ENCODE results near the gene PRKCH. TPM values are rescaled to one million over a fixed set of nuclear protein-coding genes. Genes with fewer than 3 reads are reported as not detected.

PRKCH gene
- total RNA-seq, 1 donor from 2014 or later: 74.4 TPM

DNA sequence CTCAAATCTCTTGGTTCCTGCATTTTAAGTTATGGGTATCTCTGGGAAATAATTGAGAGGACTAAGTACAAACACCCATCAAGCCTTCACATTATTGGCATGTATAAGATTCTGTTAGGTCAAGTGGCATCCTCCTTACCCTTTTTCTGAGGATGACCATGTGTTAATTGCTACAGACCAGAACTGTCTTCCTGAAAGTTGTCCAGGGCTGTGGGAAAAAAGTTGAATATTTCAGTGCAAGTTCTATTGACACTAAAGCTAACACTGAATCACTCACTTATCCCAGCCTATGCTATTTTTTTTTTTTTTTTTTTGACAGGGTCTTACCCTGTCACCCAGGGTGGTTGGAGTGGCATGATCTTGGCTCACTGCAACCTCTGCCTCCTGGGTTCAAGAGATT, 243.8 kb downstream of the PRKCH start:
- Histone ChIP-seq H3K36me3 (no peaks in the 10 kb centered on the region), H3K27me3 (no peaks in the 10 kb centered on the region), H3K27ac (no peak overlapping the region), H3K9me3 (no peaks in the 10 kb centered on the region), H3K4me1 (peaks cover 61% of the 10 kb centered on the region), H3K4me3 (no peak overlapping the region)
- DNase-seq (no peak), ATAC-seq (no peak)
- intact Hi-C loops (cut with DNase I): no loop called here
- TF ChIP-seq, protein P1, sequence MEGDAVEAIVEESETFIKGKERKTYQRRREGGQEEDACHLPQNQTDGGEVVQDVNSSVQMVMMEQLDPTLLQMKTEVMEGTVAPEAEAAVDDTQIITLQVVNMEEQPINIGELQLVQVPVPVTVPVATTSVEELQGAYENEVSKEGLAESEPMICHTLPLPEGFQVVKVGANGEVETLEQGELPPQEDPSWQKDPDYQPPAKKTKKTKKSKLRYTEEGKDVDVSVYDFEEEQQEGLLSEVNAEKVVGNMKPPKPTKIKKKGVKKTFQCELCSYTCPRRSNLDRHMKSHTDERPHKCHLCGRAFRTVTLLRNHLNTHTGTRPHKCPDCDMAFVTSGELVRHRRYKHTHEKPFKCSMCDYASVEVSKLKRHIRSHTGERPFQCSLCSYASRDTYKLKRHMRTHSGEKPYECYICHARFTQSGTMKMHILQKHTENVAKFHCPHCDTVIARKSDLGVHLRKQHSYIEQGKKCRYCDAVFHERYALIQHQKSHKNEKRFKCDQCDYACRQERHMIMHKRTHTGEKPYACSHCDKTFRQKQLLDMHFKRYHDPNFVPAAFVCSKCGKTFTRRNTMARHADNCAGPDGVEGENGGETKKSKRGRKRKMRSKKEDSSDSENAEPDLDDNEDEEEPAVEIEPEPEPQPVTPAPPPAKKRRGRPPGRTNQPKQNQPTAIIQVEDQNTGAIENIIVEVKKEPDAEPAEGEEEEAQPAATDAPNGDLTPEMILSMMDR (IDR thresholded peaks at IDR 0.05): no peak

GRCh38 chr14:61565836-61566536, 244.6 kb downstream of the PRKCH start:
- no peaks in the 10 kb centered on the region for H3K9me3 ChIP-seq
- H3K4me3 ChIP-seq: no peak overlapping the region
- no peaks in the 10 kb centered on the region for H3K27me3 ChIP-seq
- ATAC-seq: no peak
- intact Hi-C loops (cut with DNase I): no loop called here
- H3K4me1 ChIP-seq: peaks cover 68% of the 10 kb centered on the region
- no peak for DNase-seq
- H3K27ac ChIP-seq: no peak overlapping the region
- TF ChIP-seq, protein P1 (IDR thresholded peaks at IDR 0.05): no peak
- no peaks in the 10 kb centered on the region for H3K36me3 ChIP-seq

DNA sequence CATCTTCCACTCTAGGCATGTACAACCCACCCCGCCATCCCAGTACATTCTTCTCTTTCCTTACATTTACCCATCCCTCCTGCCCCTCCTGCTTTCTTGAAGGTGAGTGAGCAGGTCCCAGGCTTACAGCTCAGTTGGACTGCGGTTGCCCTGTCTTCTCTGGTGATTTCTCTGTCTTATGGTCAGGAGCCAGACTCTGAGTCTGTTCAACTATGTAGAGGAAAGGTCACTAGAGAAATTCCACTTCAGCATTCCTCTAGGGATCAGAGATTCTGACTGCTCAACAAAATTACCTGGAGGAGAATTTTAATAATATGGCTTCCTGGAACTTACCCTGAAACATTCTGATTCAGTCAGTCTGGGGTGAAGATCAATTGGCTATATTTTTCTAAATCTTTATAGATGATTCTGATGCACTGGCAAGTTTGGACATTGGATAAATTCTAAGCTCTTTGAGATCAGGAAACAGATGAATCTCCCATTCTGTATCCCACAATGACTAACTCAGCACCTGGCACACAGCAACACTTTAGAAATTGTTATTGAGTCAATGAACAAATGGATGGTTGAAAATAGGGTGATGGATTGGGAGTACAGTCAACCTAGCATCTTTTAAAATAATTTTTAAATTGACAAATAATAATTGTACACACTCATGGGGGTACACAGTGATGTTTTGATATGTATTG, 245.3 kb downstream of the PRKCH start:
- TF ChIP-seq, protein P1 (IDR thresholded peaks at IDR 0.05): no peak
- H3K27me3 ChIP-seq: no peaks in the 10 kb centered on the region
- H3K27ac ChIP-seq: no peak overlapping the region
- H3K4me3 ChIP-seq: no peak overlapping the region
- H3K4me1 ChIP-seq: peaks cover 61% of the 10 kb centered on the region
- ATAC-seq: no peak
- H3K9me3 ChIP-seq: no peaks in the 10 kb centered on the region
- no peaks in the 10 kb centered on the region for H3K36me3 ChIP-seq
- no peak for DNase-seq
- intact Hi-C loops (cut with DNase I): no loop called here

DNA sequence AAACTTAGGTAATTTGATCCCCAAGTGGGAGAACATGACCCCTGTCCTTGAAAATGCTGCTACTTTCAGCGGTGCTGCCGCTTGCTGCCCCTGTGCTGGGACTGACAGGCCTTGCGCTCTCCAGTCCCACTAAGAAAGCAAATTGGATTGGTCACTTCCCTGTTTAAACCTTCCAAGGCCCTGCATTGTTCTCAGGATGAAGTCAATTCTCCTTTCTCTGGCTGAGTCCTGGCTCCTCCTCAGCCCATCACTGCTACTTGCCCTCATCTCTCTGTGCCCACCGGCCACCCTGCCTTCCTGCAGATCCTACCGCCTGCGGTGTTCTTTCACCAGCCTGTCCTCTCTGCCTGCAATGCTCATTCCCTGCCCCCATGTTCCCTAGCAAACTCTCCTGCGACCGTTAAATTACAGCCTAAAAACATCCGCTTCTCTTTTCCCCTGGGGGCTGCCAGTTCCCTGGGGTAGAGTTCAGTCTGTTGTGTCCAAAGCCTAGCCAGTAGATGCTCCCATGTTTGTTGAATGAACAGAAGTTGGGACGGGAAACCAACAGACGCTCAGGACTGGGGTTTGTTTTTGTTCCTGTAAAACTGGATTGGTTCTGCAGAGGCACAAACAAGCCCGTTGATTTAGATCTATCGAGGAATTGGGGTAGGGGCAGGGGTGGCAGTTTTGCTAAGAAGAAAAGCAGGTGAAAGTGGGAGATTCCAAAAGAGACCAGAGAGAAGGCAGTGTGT, 246.6 kb downstream of the PRKCH start:
- Histone ChIP-seq H3K9me3 (no peaks in the 10 kb centered on the region), H3K27ac (peak overlapping the region; percentile 36), H3K4me1 (peaks cover 47% of the 10 kb centered on the region), H3K27me3 (no peaks in the 10 kb centered on the region), H3K36me3 (no peaks in the 10 kb centered on the region), H3K4me3 (peak overlapping the region; percentile 36)
- intact Hi-C loops (cut with DNase I): no loop called here
- TF ChIP-seq, protein P1 (IDR thresholded peaks at IDR 0.05): no peak
- ATAC-seq (no peak), DNase-seq (no peak)

GRCh38 chr14:61568572-61569011, 247.2 kb downstream of the PRKCH start:
- DNase-seq: peak; percentile 72
- Histone ChIP-seq H3K27me3 (no peaks in the 10 kb centered on the region), H3K4me3 (peak overlapping the region; percentile 36), H3K4me1 (peaks cover 46% of the 10 kb centered on the region), H3K27ac (peak overlapping the region; percentile 36), H3K9me3 (no peaks in the 10 kb centered on the region), H3K36me3 (no peaks in the 10 kb centered on the region)
- ATAC-seq: peak; percentile 62
- intact Hi-C loops (cut with DNase I): no loop called here
- TF ChIP-seq, protein P1 (IDR thresholded peaks at IDR 0.05): no peak
